NCI-H1417 (cell line): ENCODE measurements around the gene ASIC2.
"Not testable (repeated sequence)": the region's sequence is repeated elsewhere in the genome, so short reads cannot be mapped to it uniquely, and the experiment has no call there.

Experiments used
- DNase-seq, 3 experiments: peaks; one replicate each; lab custom pipeline; 2025; lab: John Stamatoyannopoulos, UW

ASIC2 gene

DNA sequence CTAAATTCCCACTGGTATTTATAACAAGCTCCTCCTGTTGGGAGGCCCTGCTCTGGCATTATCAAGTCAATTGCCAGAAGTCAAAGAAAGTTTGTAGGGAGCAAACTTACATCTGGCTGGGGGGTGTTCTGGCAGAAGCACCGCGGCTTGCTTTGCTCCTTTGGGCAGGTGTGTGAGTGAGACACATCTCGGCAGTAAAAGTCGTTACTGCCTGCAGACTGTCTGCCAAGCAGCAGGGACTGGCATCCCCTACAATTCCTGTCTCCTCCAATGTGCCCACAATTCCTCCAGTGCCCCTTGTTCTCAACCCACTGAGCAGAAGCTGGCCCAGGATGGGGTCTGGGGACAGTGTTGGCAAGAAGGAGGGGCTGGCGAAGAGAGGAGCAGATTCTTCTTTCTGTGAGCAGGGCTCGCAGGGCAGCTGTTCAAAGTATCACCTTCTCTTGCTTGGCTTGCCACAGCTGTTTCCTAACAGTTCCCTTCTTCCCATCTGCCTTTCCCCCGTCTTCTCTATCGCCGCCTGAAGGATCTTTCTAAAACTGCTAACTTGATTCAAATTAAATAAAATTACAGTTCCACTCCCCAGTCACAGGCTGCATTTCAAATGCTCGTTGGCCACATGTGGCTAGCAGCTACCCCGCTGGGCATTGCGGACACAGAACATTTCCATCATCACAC, 271.2 kb downstream of the ASIC2 start:
- no peak for DNase-seq

DNA sequence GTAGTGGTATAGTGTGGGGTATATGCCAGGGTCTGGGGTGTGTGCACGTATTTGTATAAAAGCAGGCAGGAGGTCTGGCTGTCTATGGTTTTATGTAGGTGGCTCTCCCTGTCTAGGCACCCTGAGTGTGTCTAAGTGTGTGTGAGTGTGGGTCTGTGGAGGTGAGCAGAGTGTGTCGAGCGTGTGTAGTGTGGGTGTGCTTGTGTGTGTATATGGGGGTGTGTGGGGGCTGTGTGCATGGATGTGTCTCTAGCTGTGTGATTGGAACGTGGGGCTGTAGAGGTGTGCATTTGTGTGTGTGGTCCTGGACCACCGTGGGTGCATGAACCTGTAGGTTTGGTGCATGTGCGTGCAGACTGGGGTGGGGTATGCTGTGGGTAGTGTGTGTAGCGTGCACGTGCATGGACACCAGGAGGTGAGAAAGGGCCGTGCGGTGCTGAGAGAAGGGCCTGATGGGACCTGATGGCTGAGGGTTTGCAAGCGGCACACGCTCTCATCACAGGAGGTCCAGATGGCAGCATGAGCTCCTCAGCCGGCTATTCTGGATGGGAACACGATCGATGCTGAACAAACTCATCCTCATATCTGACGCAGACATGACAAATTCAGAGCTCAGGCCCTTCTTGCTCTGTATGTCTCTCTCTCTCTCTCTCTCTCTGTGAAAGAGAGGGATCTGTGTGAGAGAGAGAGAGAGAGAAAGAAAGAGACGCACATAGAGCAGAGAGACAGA, 273.8 kb downstream of the ASIC2 start:
- no peak for DNase-seq

DNA sequence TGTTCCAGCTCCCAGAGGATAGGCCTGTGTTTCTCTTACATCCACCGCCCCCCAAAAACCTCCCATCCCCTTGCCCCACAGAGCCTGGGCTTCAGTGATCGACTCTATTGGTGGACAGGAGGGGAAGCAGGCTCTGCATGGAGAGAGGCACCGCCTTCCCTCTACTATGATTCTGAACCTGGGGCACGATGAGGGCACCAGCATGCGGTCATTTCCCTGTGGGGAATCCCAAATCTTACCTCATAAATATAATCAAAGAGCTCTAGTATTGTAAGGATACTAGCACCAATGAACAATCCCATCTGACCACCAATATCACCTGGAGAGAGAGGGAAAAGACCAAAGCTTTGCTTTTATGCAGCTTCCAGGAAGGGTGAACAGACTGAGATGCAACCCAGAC, 275.7 kb downstream of the ASIC2 start:
- no peak for DNase-seq

DNA sequence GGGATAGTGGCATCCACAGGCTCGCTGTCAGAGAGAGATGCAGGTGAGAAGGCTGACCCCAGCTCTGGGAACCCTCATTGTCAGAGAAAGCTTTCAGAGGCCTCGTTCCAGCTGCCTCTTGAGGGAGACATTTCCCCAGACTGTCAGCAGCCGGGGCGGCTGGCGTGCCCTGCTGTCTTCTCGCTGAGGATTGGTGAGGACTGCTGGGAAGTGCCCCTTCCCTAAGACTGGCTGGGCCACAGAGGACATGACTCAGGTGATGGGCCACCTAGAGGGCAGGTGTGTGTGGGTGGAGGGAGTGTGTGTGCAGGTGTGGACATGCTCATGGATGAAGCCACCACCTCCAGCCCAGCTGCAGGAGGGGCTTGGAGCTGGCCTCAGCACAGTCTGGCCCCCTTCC, 276.2 kb downstream of the ASIC2 start:
- no peak for DNase-seq

DNA sequence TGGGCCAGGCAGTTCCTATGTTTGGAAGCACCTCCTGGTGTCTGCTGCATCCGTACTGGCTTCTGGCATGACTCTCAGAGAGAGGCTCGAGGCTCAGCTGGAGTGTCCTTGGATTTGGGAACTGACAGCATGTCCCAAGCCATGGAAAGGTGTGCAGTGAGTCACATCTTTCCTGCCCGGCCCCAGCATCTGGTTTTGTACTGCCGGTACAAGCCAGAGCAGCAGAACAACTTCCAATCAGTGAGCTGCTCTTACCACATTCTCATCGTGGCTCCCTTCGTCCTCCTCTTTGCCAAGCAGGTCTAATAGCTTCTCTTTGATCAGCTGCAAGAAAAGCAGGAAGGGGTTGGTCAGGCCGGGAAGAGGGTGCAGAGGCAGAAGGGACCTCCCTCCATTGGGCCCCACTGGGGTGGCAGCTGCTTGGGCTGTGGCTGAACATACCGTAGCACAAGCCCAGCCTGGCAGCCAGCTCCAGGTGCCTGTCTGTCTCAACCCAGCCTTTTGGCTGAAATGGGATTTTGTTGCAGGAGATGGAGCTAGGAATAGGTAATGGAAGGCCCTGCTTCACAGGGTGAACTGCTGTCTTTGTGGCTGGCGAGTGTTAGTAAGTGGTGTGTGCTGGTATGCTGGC, 277.3 kb downstream of the ASIC2 start:
- DNase-seq, result no peak

DNA sequence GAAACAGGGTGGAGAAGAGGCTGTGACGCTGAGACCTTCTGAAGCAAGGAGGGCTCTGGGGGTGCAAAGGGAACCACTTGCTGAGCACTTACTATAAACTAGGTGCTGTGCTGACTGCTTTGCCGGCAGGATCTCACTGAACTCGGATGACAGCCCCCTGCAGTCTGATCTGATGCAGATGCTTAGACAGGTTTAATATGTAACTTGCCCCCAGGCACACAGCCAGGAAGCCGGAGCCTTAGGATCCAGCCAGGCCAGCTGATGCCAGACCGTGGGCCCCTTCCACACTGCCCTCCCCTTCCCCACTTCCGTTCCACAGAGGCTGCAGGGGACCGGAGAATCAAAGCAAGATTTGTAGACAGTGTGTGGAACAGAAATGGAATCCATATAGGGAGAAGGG, 278.3 kb downstream of the ASIC2 start:
- DNase-seq, result no peak

DNA sequence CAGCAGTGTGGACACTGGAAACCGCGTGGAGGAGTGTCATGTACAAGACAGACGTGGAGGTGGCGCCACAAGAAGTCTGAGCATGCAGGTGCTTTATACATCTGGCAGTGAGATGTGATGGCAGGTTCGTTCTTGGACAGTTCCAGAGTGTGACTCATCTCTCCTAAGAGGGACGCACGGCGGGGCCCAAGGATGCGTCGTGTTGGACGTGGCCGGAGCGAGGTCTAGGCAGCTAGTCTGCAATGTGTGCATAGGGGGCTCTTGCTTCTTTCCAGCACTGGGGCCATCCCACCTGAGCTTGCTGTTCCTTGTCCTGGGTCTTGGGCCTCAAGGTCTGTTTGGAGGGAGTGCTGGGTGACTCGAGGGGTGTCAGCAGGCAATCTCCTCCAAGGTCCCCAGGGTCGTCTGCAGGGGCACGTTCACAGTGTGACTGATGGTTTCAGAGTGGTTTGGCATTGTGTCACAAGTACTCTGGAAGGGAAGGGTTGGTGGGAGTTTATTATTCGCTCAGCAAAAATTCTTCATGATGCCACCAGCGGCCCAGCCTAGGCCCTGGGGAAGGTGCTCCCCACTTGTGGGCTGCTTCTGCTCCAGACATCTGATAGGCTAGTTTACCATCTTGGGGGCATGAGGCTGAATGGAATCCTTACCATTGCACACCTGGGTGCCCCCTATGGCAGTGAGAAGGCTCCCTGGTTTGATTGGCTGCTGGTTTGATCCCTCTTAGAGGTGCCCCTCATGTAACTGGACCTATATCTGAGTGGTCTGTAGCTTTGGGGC, 279.3 kb downstream of the ASIC2 start:
- no peak for DNase-seq

DNA sequence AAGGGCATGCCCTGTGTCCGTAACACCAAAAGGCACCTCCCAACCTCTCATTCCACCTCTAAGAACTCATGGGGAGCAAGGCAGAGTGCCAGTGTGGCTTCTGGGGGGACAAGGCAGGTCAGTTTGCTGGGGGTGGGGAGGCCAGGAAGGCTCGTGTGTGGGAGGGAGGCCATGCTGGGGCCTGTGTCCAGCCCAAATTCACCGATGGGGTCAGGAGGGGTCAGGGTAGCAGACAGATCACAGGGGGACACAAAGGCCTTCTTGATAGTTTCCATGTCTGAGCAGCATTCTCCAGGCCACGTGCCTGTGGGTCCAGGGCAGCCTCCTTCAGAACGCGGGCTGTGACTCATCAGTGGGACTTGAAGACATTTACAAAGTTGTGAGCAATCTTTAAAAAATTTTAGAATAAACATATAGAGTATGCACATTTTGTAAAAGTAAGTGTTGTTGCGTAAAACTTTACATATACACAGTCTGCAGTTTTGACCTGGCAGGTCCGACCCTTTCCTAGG, 280.5 kb downstream of the ASIC2 start:
- DNase-seq, result no peak

DNA sequence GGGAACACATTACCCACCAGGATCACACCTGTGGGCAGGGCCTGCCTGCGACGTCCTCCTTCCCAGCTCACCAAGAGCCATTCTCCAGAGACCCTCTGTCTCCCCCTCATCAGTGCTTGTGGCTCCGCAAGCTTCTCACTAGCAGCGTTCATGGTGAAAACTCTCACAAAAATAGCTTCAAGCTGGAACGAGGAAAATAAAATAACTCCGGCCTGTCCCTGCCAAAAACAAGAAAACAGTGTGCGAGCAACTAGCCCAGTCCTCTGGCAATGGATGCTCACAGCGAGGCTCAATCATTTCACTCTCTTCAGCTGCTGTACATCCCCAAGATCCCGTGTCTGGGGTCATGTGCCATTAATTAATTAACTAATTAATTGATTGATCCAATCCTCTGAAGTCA, 283.5 kb downstream of the ASIC2 start:
- DNase-seq, result no peak

DNA sequence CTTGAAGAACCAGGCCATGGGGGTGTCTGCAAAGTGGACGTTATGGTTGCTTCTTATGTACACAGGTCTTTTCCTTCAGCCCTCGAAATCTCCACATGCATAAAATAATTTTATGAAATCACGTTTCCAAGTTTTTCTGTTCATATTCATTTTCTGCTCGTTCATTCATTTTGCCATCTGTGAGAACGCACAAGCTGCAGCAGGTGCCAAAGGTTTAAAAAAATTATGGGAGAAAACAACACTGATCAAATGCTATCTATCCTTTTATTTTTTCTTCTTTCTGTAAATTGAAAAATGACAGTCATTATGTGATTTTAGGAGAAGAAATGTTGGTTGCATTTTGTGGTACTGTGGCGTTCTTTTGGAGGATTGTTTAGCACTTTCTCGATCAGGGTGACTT, 285.9 kb downstream of the ASIC2 start:
- DNase-seq, result no peak

DNA sequence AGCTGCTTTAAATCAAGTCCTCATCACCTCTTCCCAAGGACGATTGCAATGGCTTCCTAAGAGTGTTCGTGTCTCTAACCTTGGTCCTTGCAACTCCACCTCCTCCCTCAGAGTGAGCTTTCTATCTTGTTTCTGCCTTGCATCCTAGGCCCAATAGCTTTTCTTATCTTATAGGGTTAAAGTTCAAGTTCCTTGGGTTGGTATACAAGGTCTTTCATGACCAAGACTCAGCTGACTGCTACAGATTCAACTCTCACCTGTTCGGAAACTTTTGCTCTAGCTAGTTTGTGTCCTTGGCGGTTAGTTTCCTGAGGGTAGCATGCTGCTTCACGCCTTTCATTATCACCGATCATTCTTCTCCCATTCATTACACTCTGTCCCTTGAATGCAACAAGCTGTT, 290.8 kb downstream of the ASIC2 start:
- no peak for DNase-seq

DNA sequence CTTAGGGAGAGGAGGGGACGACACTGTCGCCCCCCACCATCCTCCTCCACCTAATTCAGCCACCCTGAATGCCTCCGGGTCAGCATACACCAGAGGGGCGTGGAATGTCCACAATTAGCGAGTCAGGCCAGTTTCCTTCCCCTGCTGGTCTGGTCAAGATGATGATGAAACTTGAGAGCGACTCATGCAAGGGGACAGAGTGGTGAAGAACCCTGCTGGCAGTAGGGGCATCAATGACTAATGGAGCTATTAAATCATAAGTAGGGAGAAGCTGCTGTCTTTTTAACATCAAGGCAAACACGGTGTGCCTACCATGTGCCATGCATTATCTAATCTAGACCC, 294.2 kb downstream of the ASIC2 start:
- DNase-seq, result peak in 1 of 3 experiments; percentile 15

DNA sequence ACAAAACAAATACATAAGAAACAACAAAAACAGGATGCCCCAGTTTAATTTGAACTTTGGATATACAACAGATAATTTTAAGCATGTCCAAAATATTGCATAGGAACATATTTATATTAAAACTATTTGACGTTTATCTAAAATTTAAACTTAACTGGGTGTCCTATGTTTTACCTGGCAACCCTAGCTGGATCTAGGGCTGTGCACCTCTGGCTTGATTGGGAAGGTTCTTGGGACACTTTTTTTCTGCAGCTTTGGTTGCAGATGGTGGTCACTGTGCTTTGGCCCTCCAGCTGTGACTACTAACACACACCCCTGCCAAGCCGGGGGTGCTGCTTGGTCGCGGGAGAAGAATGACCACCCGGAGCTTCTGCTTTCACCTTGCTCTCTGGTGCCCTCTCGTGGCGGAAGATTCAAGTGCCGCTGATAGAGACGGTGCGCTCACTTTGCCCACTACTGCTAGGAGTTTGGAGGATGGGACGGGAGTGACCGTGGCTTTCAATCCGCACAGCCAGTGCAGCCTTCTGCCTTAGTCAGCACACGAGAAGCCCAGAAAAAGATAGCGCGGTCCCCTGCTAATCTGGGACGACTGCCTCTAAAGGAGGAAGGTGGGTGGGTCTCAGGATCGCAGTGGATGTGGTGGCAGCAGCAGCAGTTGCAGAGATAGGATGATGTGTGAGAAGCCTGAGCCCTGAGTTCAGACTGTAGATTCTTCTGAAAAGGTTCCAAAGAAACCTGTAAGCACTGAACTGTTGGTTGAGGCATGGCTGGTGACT, 294.8 kb downstream of the ASIC2 start:
- DNase-seq, result peak; percentile 38 to 78 (median 66)

DNA sequence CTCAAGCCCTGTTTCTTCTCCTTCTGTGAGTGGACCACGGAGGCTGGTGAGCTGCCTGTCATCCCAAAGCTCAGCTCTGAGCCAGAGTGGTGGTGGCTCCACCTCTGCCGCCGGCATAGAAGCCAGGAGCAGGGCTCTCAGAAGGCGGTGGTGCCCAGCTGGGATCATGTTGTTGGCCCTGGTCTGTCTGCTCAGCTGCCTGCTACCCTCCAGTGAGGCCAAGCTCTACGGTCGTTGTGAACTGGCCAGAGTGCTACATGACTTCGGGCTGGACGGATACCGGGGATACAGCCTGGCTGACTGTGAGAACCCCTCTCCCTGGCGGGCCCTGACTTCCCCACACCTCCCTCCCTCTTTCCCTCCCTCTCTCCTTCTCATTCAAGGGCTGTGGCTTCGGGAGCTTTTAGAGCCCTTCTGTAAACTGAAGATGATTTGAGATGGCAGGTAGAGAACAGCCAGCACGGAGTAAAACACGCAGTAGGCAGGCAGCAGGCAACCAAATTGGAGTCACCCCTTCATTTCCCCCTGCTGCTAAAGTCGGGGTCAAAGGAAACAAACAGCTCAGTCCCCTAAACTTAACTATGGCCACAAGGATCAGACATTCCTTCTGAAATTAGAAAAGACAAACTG, 297.6 kb downstream of the ASIC2 start:
- DNase-seq, result no peak

DNA sequence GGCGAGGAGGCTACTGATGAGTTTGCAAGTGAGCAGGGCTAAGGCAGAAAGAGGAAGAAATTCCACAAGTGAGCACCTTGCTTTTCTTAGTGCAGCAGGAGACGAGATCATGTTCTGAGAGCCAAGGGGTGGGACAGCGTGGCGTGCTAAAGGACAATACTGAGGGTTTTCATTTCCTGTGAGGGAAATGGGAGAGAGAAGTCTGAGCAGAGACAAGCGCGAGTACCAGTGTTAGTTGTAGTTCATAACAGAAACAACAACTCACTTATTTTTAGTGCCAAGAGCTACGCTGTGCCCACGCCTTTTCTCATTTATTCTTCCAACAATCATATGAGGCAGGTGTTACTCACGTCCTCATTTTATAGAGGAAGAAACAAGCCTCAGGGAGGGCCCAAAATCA, 299.1 kb downstream of the ASIC2 start:
- no peak for DNase-seq

DNA sequence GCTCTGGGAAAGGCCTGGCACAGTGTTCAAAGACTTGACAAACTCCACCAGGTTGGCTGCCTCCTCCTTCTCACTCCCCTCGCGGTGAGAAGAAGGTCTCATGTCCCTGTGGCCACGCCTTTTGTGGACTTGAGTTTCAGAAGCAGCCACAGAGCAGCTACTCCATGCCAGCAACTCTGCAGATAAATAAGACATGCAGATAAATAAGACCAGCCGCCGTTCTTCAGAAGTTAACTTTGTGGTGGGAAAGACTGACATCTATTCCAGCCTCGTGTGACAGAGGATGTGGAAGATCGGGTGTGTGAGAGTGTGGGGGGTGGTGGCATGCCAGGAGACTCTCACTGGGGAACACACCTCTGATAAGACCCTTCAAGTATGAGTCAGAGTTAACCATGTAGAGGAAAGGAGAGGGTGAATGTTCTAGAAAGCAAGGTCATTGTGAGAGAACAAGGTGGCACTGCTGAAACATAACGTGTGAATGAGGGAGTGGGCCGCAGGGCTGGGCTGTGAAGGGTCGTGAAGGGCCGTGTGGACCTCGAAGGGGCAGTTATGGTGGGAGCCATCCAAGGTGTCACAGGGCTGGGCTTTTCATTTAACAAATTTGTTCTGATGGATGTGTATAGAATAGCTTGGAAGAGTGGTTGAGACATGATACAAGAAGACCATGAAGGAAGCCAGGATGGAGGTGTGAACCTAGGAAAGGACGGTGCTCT, 300.6 kb downstream of the ASIC2 start:
- DNase-seq, result no peak

DNA sequence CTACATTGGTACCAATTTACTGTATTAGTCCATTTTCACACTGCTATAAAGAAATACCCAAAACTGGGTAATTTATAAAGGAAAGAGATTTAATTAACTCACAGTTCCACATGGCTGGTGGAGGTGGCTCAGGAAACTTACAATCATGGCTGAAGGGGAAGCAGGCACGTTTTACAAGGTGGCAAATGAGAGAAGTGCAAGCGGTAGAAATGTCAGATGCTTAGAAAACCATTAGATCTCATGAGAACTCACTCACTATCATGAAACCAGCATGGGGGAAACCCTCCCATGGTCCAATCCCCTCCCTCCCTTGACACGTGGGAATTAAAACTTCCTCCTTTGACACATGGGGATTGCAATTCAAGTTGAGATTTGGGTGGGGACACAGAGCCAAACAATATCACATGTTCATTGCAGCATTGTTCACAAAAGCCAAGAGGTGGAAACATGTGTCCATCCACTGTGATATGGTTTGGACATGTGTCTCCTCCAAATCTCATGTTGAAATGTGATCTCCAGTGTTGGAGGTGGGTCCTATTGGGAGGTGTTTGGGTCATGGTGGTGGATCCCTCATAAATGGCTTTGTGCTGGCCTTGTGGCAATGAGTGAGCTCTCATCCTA, 304.5 kb downstream of the ASIC2 start:
- no peak for DNase-seq

DNA sequence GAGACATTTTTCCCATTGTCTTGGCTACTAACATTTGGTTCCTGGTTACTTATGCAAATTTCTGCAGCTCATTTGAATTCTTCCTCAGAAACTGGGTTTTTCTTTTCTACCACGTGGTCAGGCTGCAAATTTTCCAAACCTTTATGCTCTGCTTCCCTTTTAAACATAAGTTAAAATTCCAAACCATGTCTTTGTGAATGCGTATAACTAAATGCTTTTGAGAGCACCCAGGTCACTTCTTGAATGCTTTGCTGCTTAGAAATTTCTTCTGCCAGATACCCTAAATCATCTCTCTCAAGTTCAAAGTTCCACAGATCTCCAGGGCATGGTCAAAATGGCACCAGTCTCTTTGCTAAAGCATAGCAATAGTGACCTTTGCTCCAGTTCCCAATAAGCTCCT, 305.2 kb downstream of the ASIC2 start:
- DNase-seq, result not testable (repeated sequence)

DNA sequence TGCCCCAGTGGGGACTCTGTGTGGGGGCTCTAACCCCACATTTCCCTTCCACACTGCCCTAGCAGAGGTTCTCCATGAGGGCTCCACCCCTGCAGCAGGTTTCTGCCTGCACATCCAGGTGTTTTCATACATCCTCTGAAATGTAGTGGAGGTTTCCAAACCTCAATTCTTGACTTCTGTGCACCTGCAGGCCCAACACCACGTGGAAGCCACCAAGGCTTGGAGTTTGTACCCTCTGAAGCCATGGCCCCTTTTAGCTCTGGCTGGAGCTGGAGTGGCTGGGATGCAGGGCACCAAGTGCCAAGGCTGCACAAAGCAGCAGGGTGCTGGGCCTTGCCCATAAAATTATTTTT, 305.7 kb downstream of the ASIC2 start:
- DNase-seq, result not testable (repeated sequence)

DNA sequence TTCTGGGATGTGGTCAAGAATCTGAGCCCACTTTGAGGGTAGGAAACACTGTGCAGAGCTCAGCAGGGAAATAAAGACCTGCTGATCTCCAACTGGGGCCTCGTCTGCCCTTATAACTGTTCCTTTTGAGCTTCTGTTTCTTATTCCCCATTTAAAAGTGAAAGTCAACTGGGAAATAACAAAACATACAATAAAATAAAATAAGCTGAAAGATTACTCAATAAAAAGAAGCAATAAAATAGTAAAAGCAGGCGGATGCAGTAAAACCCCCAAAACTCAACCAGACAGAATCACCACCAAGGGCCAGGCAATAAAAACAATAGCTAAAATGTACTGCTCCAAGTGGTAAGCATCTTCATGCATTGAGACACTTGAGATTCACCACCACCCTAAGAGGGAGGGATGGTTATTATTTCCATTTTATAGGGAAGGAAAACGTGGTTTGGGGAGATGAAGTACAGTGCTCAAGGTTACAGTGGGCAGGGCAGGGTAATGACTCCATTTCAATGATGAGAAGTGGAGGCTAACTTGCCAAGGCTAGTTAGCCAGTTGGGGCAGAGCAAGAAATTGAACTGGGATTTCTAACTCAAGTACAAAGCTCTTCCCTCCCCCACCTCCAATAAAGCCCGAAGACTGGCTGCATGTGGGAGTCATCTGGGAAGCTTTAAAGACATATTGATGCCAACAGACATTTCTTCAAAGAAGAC, 307.9 kb downstream of the ASIC2 start:
- DNase-seq, result no peak
